OCI-M1 (cell line): ENCODE results near the gene AIM2.
"Not testable (repeated sequence)": the region's sequence is repeated elsewhere in the genome, so short reads cannot be mapped to it uniquely, and the experiment has no call there.

Experiments
- DNase-seq: peaks from one replicate; lab custom pipeline; 2025; lab: John Stamatoyannopoulos, UW

AIM2 gene

GRCh38 chr1:159076438-159077119, at the start of gene AIM2:
Gene AIM2, minus strand, starts transcription at chr1:159076766. Its CDS starts 3,267 bp downstream, at chr1:159073499.
- DNase-seq, result peak; percentile 99

- DNase-seq, result no peak
These were observed 47.0 kb upstream of the AIM2 start for GRCh38 chr1:159123587-159123986.

GRCh38 chr1:159122005-159122621, 45.5 kb upstream of the AIM2 start:
- DNase-seq, result no peak

- DNase-seq, result no peak
These were observed 45.0 kb upstream of the AIM2 start for GRCh38 chr1:159121526-159121925.

- DNase-seq, result no peak
These were observed 43.8 kb upstream of the AIM2 start for GRCh38 chr1:159120317-159120716.

GRCh38 chr1:159113596-159114433, 37.2 kb upstream of the AIM2 start:
- DNase-seq, result peak; percentile 59

- not testable (repeated sequence) for DNase-seq
These were observed 26.5 kb upstream of the AIM2 start for GRCh38 chr1:159103021-159103420.

GRCh38 chr1:159100589-159100988, 24.0 kb upstream of the AIM2 start:
- no peak for DNase-seq

- DNase-seq, result no peak
These were observed 22.0 kb upstream of the AIM2 start for GRCh38 chr1:159098596-159098995.

- DNase-seq, result peak; percentile 40
These were observed 15.6 kb upstream of the AIM2 start for GRCh38 chr1:159092036-159092760.

GRCh38 chr1:159091607-159092031, 15.1 kb upstream of the AIM2 start:
- DNase-seq, result peak; percentile 40

- no peak for DNase-seq
These were observed 14.6 kb upstream of the AIM2 start for GRCh38 chr1:159091180-159091560.

GRCh38 chr1:159090286-159091179, 14.0 kb upstream of the AIM2 start:
- DNase-seq, result no peak

GRCh38 chr1:159089184-159089791, 12.7 kb upstream of the AIM2 start:
- peak; percentile 64 for DNase-seq

- no peak for DNase-seq
These were observed 12.1 kb upstream of the AIM2 start for GRCh38 chr1:159088546-159089183.

- DNase-seq, result peak; percentile 58
These were observed 11.5 kb upstream of the AIM2 start for GRCh38 chr1:159088050-159088449.

- no peak for DNase-seq
These were observed 8.3 kb upstream of the AIM2 start for GRCh38 chr1:159084867-159085266.

GRCh38 chr1:159084152-159084551, 7.6 kb upstream of the AIM2 start:
- DNase-seq, result no peak

- DNase-seq, result no peak
These were observed 6.4 kb upstream of the AIM2 start for GRCh38 chr1:159083013-159083412.

- no peak for DNase-seq
These were observed 5.1 kb upstream of the AIM2 start for GRCh38 chr1:159081626-159082025.
